Measurements from ENCODE around the gene PPP1R17. TPM values are rescaled to one million over a fixed set of nuclear protein-coding genes. Genes with fewer than 3 reads are reported as not detected.

PPP1R17 gene
- polyA plus RNA-seq, 2 donors, result not detected

DNA sequence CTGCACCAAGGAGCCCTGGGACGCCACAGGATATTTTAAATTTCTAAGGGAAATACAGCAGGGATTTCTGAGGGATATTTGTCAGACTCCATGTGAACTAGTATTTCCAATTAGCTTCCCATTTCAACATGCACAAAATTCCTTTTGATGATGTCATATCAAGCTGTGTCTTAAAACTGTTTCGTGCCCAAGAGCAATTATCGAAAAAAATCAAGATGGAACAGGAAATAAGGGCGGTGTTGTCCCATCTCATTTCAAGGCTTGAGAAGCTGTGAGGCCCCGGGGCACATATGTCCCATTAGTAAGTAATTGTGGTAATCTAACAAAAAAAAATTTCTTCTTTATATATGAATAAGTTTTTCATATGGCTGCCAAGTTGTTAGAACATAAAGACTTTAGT, 47.4 kb downstream of the PPP1R17 start:
- Histone ChIP-seq H3K4me3 (ENCODE audit: low read depth in 1 of 2, low read length in 2 of 2) (no peak overlapping the region), H3K27me3 (ENCODE audit: control insufficient read depth in 1 of 2, insufficient read depth in 2 of 2, low read length in 2 of 2) (no peaks in the 10 kb centered on the region), H3K36me3 (ENCODE audit: control insufficient read depth in 2 of 2, insufficient read depth in 2 of 2, low read length in 1 of 2) (no peaks in the 10 kb centered on the region), H3K9me3 (ENCODE audit: control insufficient read depth in 2 of 2, insufficient read depth in 1 of 2, low read depth in 1 of 2, low read length in 1 of 2) (no peaks in the 10 kb centered on the region), H3K27ac (ENCODE audit: low read depth in 2 of 2, low read length in 1 of 2) (no peak overlapping the region), H3K4me1 (ENCODE audit: control insufficient read depth in 2 of 2, insufficient read depth in 2 of 2, low read length in 1 of 2) (no peaks in the 10 kb centered on the region)
- 45 to 50% methylated on average over 5 of the region's 5 CpGs for WGBS, 2 donors

GRCh38 chr7:31735991-31736982, 49.3 kb downstream of the PPP1R17 start:
- Histone ChIP-seq H3K36me3 (ENCODE audit: control insufficient read depth in 2 of 2, insufficient read depth in 2 of 2, low read length in 1 of 2) (no peaks in the 10 kb centered on the region), H3K27me3 (ENCODE audit: control insufficient read depth in 1 of 2, insufficient read depth in 2 of 2, low read length in 2 of 2) (no peaks in the 10 kb centered on the region)
- 40 to 48% methylated on average over 11 of the region's 11 CpGs for WGBS, 2 donors

DNA sequence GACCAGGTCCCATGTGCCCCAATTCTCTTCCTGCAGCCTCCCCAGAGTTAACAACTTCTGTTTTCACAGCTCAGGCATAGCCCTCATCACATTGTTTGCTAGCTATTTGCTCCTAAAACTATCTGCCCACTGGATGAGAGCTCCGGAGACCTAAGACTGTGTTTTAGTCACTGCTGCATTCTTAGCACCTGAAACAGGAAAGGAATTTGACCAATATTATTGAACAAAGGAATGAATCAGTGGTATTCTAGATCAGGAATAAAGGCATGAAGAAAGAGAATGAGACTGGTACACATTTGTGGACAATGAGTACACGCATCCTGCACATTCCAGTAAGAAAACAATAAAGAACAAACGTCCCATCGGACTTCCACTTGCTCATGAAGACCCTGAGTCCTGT, 54.8 kb downstream of the PPP1R17 start:
- Histone ChIP-seq H3K9me3 (ENCODE audit: control insufficient read depth in 2 of 2, insufficient read depth in 1 of 2, low read depth in 1 of 2, low read length in 1 of 2) (no peaks in the 10 kb centered on the region), H3K27ac (ENCODE audit: low read depth in 2 of 2, low read length in 1 of 2) (no peak overlapping the region), H3K4me1 (ENCODE audit: control insufficient read depth in 2 of 2, insufficient read depth in 2 of 2, low read length in 1 of 2) (no peaks in the 10 kb centered on the region), H3K27me3 (ENCODE audit: control insufficient read depth in 1 of 2, insufficient read depth in 2 of 2, low read length in 2 of 2) (no peaks in the 10 kb centered on the region), H3K4me3 (ENCODE audit: low read depth in 1 of 2, low read length in 2 of 2) (no peak overlapping the region), H3K36me3 (ENCODE audit: control insufficient read depth in 2 of 2, insufficient read depth in 2 of 2, low read length in 1 of 2) (no peaks in the 10 kb centered on the region)
- WGBS, 2 donors, result 62 to 69% methylated on average over 4 of the region's 4 CpGs

More at GRCh38 chr7:31735991-31736982, 49.3 kb downstream of the PPP1R17 start:
- Histone ChIP-seq H3K4me1 (ENCODE audit: control insufficient read depth in 2 of 2, insufficient read depth in 2 of 2, low read length in 1 of 2) (no peaks in the 10 kb centered on the region), H3K27ac (ENCODE audit: low read depth in 2 of 2, low read length in 1 of 2) (no peak overlapping the region), H3K4me3 (ENCODE audit: low read depth in 1 of 2, low read length in 2 of 2) (no peak overlapping the region), H3K9me3 (ENCODE audit: control insufficient read depth in 2 of 2, insufficient read depth in 1 of 2, low read depth in 1 of 2, low read length in 1 of 2) (no peaks in the 10 kb centered on the region)

GRCh38 chr7:31744294-31744874, 57.4 kb downstream of the PPP1R17 start:
- no peak overlapping the region for H3K4me3 ChIP-seq (ENCODE audit: low read depth in 1 of 2, low read length in 2 of 2)
- no peaks in the 10 kb centered on the region for H3K27me3 ChIP-seq (ENCODE audit: control insufficient read depth in 1 of 2, insufficient read depth in 2 of 2, low read length in 2 of 2)
- H3K36me3 ChIP-seq (ENCODE audit: control insufficient read depth in 2 of 2, insufficient read depth in 2 of 2, low read length in 1 of 2), result no peaks in the 10 kb centered on the region
- no peaks in the 10 kb centered on the region for H3K4me1 ChIP-seq (ENCODE audit: control insufficient read depth in 2 of 2, insufficient read depth in 2 of 2, low read length in 1 of 2)
- WGBS, 2 donors, result 2 to 3% methylated on average over 4 of the region's 4 CpGs
- H3K27ac ChIP-seq (ENCODE audit: low read depth in 2 of 2, low read length in 1 of 2), result no peak overlapping the region
- no peaks in the 10 kb centered on the region for H3K9me3 ChIP-seq (ENCODE audit: control insufficient read depth in 2 of 2, insufficient read depth in 1 of 2, low read depth in 1 of 2, low read length in 1 of 2)

- Histone ChIP-seq H3K4me1 (ENCODE audit: control insufficient read depth in 2 of 2, insufficient read depth in 2 of 2, low read length in 1 of 2) (no peaks in the 10 kb centered on the region), H3K36me3 (ENCODE audit: control insufficient read depth in 2 of 2, insufficient read depth in 2 of 2, low read length in 1 of 2) (no peaks in the 10 kb centered on the region), H3K4me3 (ENCODE audit: low read depth in 1 of 2, low read length in 2 of 2) (no peak overlapping the region), H3K9me3 (ENCODE audit: control insufficient read depth in 2 of 2, insufficient read depth in 1 of 2, low read depth in 1 of 2, low read length in 1 of 2) (no peaks in the 10 kb centered on the region), H3K27ac (ENCODE audit: low read depth in 2 of 2, low read length in 1 of 2) (no peak overlapping the region), H3K27me3 (ENCODE audit: control insufficient read depth in 1 of 2, insufficient read depth in 2 of 2, low read length in 2 of 2) (no peaks in the 10 kb centered on the region)
Measured at GRCh38 chr7:31747553-31747952, 60.5 kb downstream of the PPP1R17 start.

DNA sequence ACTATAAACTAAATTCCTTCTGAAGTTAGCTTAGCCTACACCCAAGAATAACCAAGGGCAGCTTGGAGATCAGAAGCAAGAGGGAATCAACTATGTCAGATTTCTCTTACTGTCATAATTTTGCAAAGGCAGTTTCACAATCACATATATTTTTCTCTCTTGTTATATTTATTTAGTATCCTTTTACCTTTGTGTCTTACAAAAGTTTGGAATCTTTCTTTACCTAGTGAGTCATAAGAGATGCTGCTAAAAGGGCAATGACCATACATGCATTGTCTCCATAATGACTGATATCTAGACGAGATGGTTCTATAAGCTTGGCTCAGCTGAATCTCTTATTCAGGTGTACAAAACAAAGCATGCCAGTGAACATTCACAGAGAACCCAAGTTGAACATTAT, 61.1 kb downstream of the PPP1R17 start:
- 54 to 82% methylated on average over 1 of the region's 1 CpG for WGBS, 2 donors
- H3K9me3 ChIP-seq (ENCODE audit: control insufficient read depth in 2 of 2, insufficient read depth in 1 of 2, low read depth in 1 of 2, low read length in 1 of 2), result no peaks in the 10 kb centered on the region
- H3K4me3 ChIP-seq (ENCODE audit: low read depth in 1 of 2, low read length in 2 of 2), result no peak overlapping the region
- no peaks in the 10 kb centered on the region for H3K4me1 ChIP-seq (ENCODE audit: control insufficient read depth in 2 of 2, insufficient read depth in 2 of 2, low read length in 1 of 2)
- no peaks in the 10 kb centered on the region for H3K36me3 ChIP-seq (ENCODE audit: control insufficient read depth in 2 of 2, insufficient read depth in 2 of 2, low read length in 1 of 2)
- no peaks in the 10 kb centered on the region for H3K27me3 ChIP-seq (ENCODE audit: control insufficient read depth in 1 of 2, insufficient read depth in 2 of 2, low read length in 2 of 2)
- no peak overlapping the region for H3K27ac ChIP-seq (ENCODE audit: low read depth in 2 of 2, low read length in 1 of 2)

DNA sequence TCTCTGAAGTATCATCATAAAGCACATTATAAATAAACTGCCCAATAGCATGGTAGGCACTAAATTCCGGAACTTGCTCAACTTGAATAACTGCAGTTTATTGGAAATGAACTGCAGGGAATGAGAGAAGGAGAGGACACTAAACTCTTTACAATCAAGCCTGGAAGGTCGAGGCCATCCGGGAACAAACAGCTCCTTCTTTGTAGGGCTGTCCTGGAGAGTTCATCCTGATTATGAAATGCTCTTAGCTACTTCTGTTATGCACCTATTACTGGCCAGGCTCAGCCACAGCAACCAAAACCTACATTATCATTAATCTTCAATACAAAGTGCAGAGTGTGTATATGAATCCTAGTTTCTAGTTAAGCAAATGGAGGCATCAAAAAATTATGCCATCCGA, 64.7 kb downstream of the PPP1R17 start:
- Histone ChIP-seq H3K27ac (ENCODE audit: low read depth in 2 of 2, low read length in 1 of 2) (no peak overlapping the region), H3K4me3 (ENCODE audit: low read depth in 1 of 2, low read length in 2 of 2) (no peak overlapping the region), H3K27me3 (ENCODE audit: control insufficient read depth in 1 of 2, insufficient read depth in 2 of 2, low read length in 2 of 2) (no peaks in the 10 kb centered on the region), H3K4me1 (ENCODE audit: control insufficient read depth in 2 of 2, insufficient read depth in 2 of 2, low read length in 1 of 2) (no peaks in the 10 kb centered on the region), H3K9me3 (ENCODE audit: control insufficient read depth in 2 of 2, insufficient read depth in 1 of 2, low read depth in 1 of 2, low read length in 1 of 2) (no peaks in the 10 kb centered on the region), H3K36me3 (ENCODE audit: control insufficient read depth in 2 of 2, insufficient read depth in 2 of 2, low read length in 1 of 2) (no peaks in the 10 kb centered on the region)
- 83 to 88% methylated on average over 4 of the region's 4 CpGs for WGBS, 2 donors

Other genes starting within 250 kb of the PPP1R17 start
- gene ITPRID1, start 173.1 kb upstream of the PPP1R17 start, polyA plus RNA-seq, result not detected